K562 (cell line): ENCODE measurements around the gene SDF4. TPM values are rescaled to one million over a fixed set of nuclear protein-coding genes. Genes with fewer than 3 reads are reported as not detected.

ENCODE experiments used
- ATAC-seq: fragments of 200-7000 bp; cut with Tn5 transposase; 3 replicates; pipeline ENCODE4 v1.9.1; 2020; ENCODE audit warnings: moderate library complexity
- BruUV-seq: library from RNA; stranded (reverse); fragments of 400-500 nt; replicated peaks from 2 replicates; lab custom pipeline; 2021; lab: Mats Ljungman, UMichigan
- CTCF ChIA-PET: fragments of 300-600 bp; formaldehyde crosslinking; extraction: SDS; loops from one replicate; lab custom pipeline; 2021; ENCODE audit warnings: low intra/inter-chr PET ratio; lab: Yijun Ruan, JAX
- POLR2A ChIA-PET: fragments of 300-600, 350-650 bp; sonication (Branson Sonifier 250); formaldehyde crosslinking; extraction: SDS; loops from one replicate; lab custom pipeline; 2021; ENCODE audit warnings: antibody characterized with exemption, inconsistent platforms; lab: Yijun Ruan, JAX
- DNase-seq, 4 experiments: peaks; one replicate each; pipeline versions ENCODE4 v3.0.0 to v3.0.0-alpha.2; 2011 to 2018; ENCODE audit warnings: low spot score in 3 of 4, mixed read lengths in 3 of 4; ENCODE audit errors: extremely low read depth in 1 of 4
- FAIRE-seq: peaks from 2 replicates; lab custom pipeline; 2011; peaks lifted over from hg19 to GRCh38; lab: Jason Lieb, UNC
- H2AFZ ChIP-seq: 2 replicates; pipeline ENCODE4 v1.6.0; 2011; ENCODE audit warnings: low read depth, low read length, control low read depth, inconsistent platforms
- H3K27ac ChIP-seq: fragments of 200-600 bp; 3 replicates; pipeline ENCODE4 v1.8.0; 2011; ENCODE audit warnings: low read depth, mild to moderate bottlenecking, control low read depth, inconsistent platforms, low read length, moderate library complexity, mixed read lengths; ENCODE audit errors: extremely low read depth
- H3K27me3 ChIP-seq, 2 experiments: fragments of 300-600 bp in 1 of 2; 2 replicates in 1 of 2; 3 replicates in 1 of 2; pipeline versions ENCODE4 v1.6.0 to v1.8.0; 2011; ENCODE audit warnings: inconsistent platforms in 2 of 2, low read length in 2 of 2, mild to moderate bottlenecking in 1 of 2, mixed read lengths in 1 of 2, moderate library complexity in 1 of 2; ENCODE audit not compliant: control insufficient read depth in 2 of 2, insufficient read depth in 2 of 2
- H3K36me3 ChIP-seq: fragments of 300-600 bp; 3 replicates; pipeline ENCODE4 v1.8.0; 2011; ENCODE audit warnings: mild to moderate bottlenecking, low read length, inconsistent platforms; ENCODE audit not compliant: control insufficient read depth, insufficient read depth
- H3K4me1 ChIP-seq, 2 experiments: fragments of 200-600 bp in 1 of 2; replicated peaks in 1 of 2; 2 replicates in 1 of 2; 3 replicates in 1 of 2; pipeline versions ENCODE4 v1.5.1 to v1.8.0; 2011; ENCODE audit warnings: inconsistent platforms in 2 of 2, low read length in 2 of 2, mild to moderate bottlenecking in 1 of 2, mixed read lengths in 1 of 2, moderate library complexity in 1 of 2; ENCODE audit not compliant: control insufficient read depth in 2 of 2, insufficient read depth in 2 of 2
- H3K4me2 ChIP-seq: 2 replicates; pipeline ENCODE4 v1.6.1; 2011; ENCODE audit warnings: low read length, control low read depth, inconsistent platforms, mixed read lengths; ENCODE audit not compliant: insufficient read depth
- H3K4me3 ChIP-seq: fragments of 200-600 bp; sonication (generic), shearing (Covaris generic); 2 replicates; pipeline ENCODE4 v1.5.1; 2016; ENCODE audit warnings: control low read depth, inconsistent platforms
- H3K79me2 ChIP-seq: fragments of 200-600 bp; 3 replicates; pipeline ENCODE4 v1.8.0; 2011; ENCODE audit warnings: low read length, inconsistent platforms; ENCODE audit not compliant: control insufficient read depth, insufficient read depth
- H3K9ac ChIP-seq, 2 experiments: 2 replicates each; pipeline versions ENCODE4 v1.6.0 to v1.6.1; 2011; ENCODE audit warnings: low read depth in 2 of 2, low read length in 2 of 2, control low read depth in 1 of 2, inconsistent platforms in 1 of 2, mild to moderate bottlenecking in 1 of 2, mixed read lengths in 1 of 2; ENCODE audit not compliant: insufficient read depth in 1 of 2
- H3K9me1 ChIP-seq: one replicate; pipeline ENCODE4 v1.6.0; 2011; ENCODE audit warnings: inconsistent platforms, mild to moderate bottlenecking, low read length, moderate library complexity; ENCODE audit not compliant: control insufficient read depth, insufficient read depth
- H3K9me3 ChIP-seq: replicated peaks from 2 replicates; pipeline ENCODE4 v1.5.1; 2011; ENCODE audit warnings: low read depth, low read length, inconsistent platforms; ENCODE audit not compliant: control insufficient read depth, insufficient read depth
- H4K20me1 ChIP-seq: replicated peaks from 2 replicates; pipeline ENCODE4 v1.6.1; 2011; ENCODE audit warnings: low read length, inconsistent platforms, mixed read lengths; ENCODE audit not compliant: control insufficient read depth, insufficient read depth
- CBFA2T3 ChIP-seq: fragments of 450-650 bp; IDR thresholded peaks from 2 replicates; pipeline ENCODE4 v1.6.1; 2017
- EP400 ChIP-seq: fragments of 450-650 bp; IDR thresholded peaks from 2 replicates; pipeline ENCODE4 v1.6.1; 2017; ENCODE audit warnings: antibody characterized with exemption, mild to moderate bottlenecking, moderate library complexity
- FOXA3 ChIP-seq, 2 experiments: fragments of 450-650 bp in 1 of 2; sonication (generic) in 1 of 2; formaldehyde crosslinking; IDR thresholded peaks in 1 of 2; conservative IDR thresholded peaks in 1 of 2; 2 replicates each; pipeline versions ENCODE4 v1.4.0 to v1.8.0; 2020 to 2022; ENCODE audit warnings: mild to moderate bottlenecking in 2 of 2, missing genetic modification reagents in 1 of 2
- HNRNPL ChIP-seq: fragments of 200-400 bp; formaldehyde crosslinking; IDR thresholded peaks from 2 replicates; pipeline ENCODE4 v1.6.1; 2017; ENCODE audit warnings: low read depth, mild to moderate bottlenecking, low read length
- IRF2 ChIP-seq: sonication (generic); formaldehyde crosslinking; IDR thresholded peaks from 2 replicates; pipeline ENCODE4 v1.8.1; 2022; ENCODE audit warnings: mild to moderate bottlenecking, missing genetic modification reagents
- NFE2L1 ChIP-seq: fragments of 450-650 bp; IDR thresholded peaks from 2 replicates; pipeline ENCODE4 v1.6.1; 2016; ENCODE audit warnings: missing genetic modification characterization, low read depth, mild to moderate bottlenecking, missing compliant biosample characterization, moderate library complexity, borderline replicate concordance
- PYGO2 ChIP-seq: fragments of 450-650 bp; IDR thresholded peaks from 2 replicates; pipeline ENCODE4 v1.6.1; 2016; ENCODE audit warnings: mild to moderate bottlenecking, missing genetic modification characterization, moderate library complexity, missing compliant biosample characterization
- RBM14 ChIP-seq: fragments of 200-400 bp; formaldehyde crosslinking; IDR thresholded peaks from 2 replicates; pipeline ENCODE4 v1.6.1; 2018; ENCODE audit warnings: low read depth, mild to moderate bottlenecking, low read length, moderate library complexity, borderline replicate concordance; ENCODE audit not compliant: insufficient read depth
- REST ChIP-seq, 2 experiments: fragments of 450-650 bp; formaldehyde crosslinking in 1 of 2; IDR thresholded peaks; 2 replicates each; pipeline versions ENCODE4 v1.4.0 to v1.6.1; 2014 to 2020; ENCODE audit warnings: mild to moderate bottlenecking in 2 of 2, borderline replicate concordance in 1 of 2, low read depth in 1 of 2
- SRSF1 ChIP-seq: fragments of 200-400 bp; formaldehyde crosslinking; IDR thresholded peaks from 2 replicates; pipeline ENCODE4 v1.6.1; 2017; ENCODE audit warnings: mild to moderate bottlenecking, low read depth, low read length, moderate library complexity
- TCF7L2 ChIP-seq: fragments of 150-350 bp; IDR thresholded peaks from 2 replicates; pipeline ENCODE4 v1.6.1; 2016; ENCODE audit warnings: low read depth, mild to moderate bottlenecking, low read length, moderate library complexity
- ZNF212 ChIP-seq: fragments of 450-650 bp; formaldehyde crosslinking; IDR thresholded peaks from 2 replicates; pipeline ENCODE4 v1.4.0; 2020; ENCODE audit warnings: mild to moderate bottlenecking
- ZNF274 ChIP-seq: IDR thresholded peaks from 2 replicates; pipeline ENCODE4 v1.6.1; 2011; ENCODE audit warnings: low read depth, mild to moderate bottlenecking, low read length, moderate library complexity, borderline replicate concordance
- ZNF696 ChIP-seq: fragments of 250-450 bp; sonication (Bioruptor Pico); conservative IDR thresholded peaks from 2 replicates; pipeline ENCODE4 v1.4.0; 2020; ENCODE audit warnings: mild to moderate bottlenecking, moderate library complexity
- WGBS: fragments of 100-300 bp; shearing (Covaris generic); methylation state at CpG from one replicate; pipeline ENCODE4 v1.1.6; 2016; ENCODE audit warnings: low coverage, mixed read lengths; ENCODE audit not compliant: insufficient coverage; ENCODE audit errors: missing lambda C conversion rate; 5-methylcytosine and 5-hydroxymethylcytosine counted together
- in situ Hi-C: fragments of 300-500 bp; cut with MboI; formaldehyde crosslinking; loops from 4 replicates; pipeline ENCODE4 v1.15.0; 2018; ENCODE audit warnings: inconsistent platforms, mixed read lengths
- intact Hi-C: fragments of 100-400 bp; cut with micrococcal nuclease; formaldehyde crosslinking; loops from 2 replicates; pipeline ENCODE4 v1.14.2; 2022
- polyA plus RNA-seq, 8 experiments: library from polyadenylated mRNA; depleted of rRNA in 4 of 8; stranded (reverse) in 5 of 8; unstranded in 3 of 8; fragments of >200 nt; fragmentation: Nextera tagmentation in 2 of 8; fragmentation: Illumina TruSeq in 1 of 8; extraction: Ambion mirVana in 2 of 8; extraction: Trizol in 1 of 8; gene quantifications; 2 replicates each; pipeline versions ENCODE4 v1.2.1 to v1.2.3, GENCODE V29; 2011 to 2014; ENCODE audit warnings: inconsistent platforms in 1 of 8, missing spikeins in 1 of 8
- total RNA-seq, 7 experiments: library from RNA; depleted of rRNA in 6 of 7; stranded (reverse); fragments of >200 nt in 6 of 7; fragmentation: Illumina TruSeq in 2 of 7; extraction: Trizol in 2 of 7; gene quantifications; 2 replicates each; pipeline versions ENCODE4 v1.2.1 to v1.2.3, GENCODE V29; 2011 to 2021; ENCODE audit warnings: low replicate concordance in 1 of 7

The SDF4 gene
- total and polyA plus RNA-seq, 9 of the 15 experiments (the other 6 are each of a cell fraction or from before 2014, with no cell fraction given): 0.35 to 160 (median 65.2) TPM

- Histone ChIP-seq H3K4me3 (no peak overlapping the region), H3K36me3 (no peaks in the 10 kb centered on the region), H3K27me3 (peaks cover 72 to 93% of the 10 kb centered on the region in 2 experiments), H3K9me1 (no peaks in the 10 kb centered on the region), H3K9me3 (no peaks in the 10 kb centered on the region), H2AFZ (no peak overlapping the region), H3K4me2 (no peak overlapping the region), H3K4me1 (peaks cover 0 to 85% of the 10 kb centered on the region in 2 experiments; a peak in 2 of 5 replicates), H4K20me1 (peaks cover 6% of the 10 kb centered on the region; the same call in 1 of the 2 replicates), H3K9ac (peak overlapping the region in 1 of 2 experiments; percentile 45; a peak in 2 of 4 replicates), H3K79me2 (no peaks in the 10 kb centered on the region), H3K27ac (no peak overlapping the region)
- ChIA-PET CTCF (no interaction called here), POLR2A (interaction anchor here (0.6 kb wide), 1 partner anchor 128 kb away, joined by 4 read pairs; no protein-coding TSS in a partner anchor)
- in situ Hi-C loops: no loop called here
- BruUV-seq: no TSS peak
- 3% methylated on average over 25 of the region's 36 CpGs for WGBS
- intact Hi-C loops: no loop called here
- FAIRE-seq (no peak), ATAC-seq (no peak; the same call in 2 of the 3 replicates), DNase-seq (no peak)
- TF ChIP-seq ZNF212 (CRISPR knock-in tag): no peak
- TF ChIP-seq REST (IDR thresholded peaks at IDR 0.05; ENCODE audit: borderline replicate concordance): no peak
- TF ChIP-seq REST (CRISPR knock-in tag; IDR thresholded peaks at IDR 0.05; ENCODE audit: low read depth): no peak
- no peak for TF ChIP-seq HNRNPL
- no peak for TF ChIP-seq TCF7L2
- TF ChIP-seq CBFA2T3: no peak
- no peak for TF ChIP-seq NFE2L1
- no peak for TF ChIP-seq ZNF696 (CRISPR knock-in tag)
- TF ChIP-seq PYGO2 (tag): no peak
- TF ChIP-seq RBM14: no peak
- no peak for TF ChIP-seq SRSF1
- TF ChIP-seq IRF2 (CRISPR knock-in tag): no peak
- no peak for TF ChIP-seq EP400
- no peak for TF ChIP-seq ZNF274
- TF ChIP-seq FOXA3 (CRISPR knock-in tag; conservative IDR thresholded peaks at IDR 0.05 in 1 of 2, IDR thresholded peaks at IDR 0.05 in 1 of 2): no peak
Observed at GRCh38 chr1:1167841-1168450, 63.9 kb downstream of the SDF4 start.
